GM23338 (cell line): ENCODE measurements around the gene ARID4B.

Experiments
- CREB1 ChIP-seq: fragments of 250-450 bp; sonication (Bioruptor Pico); IDR thresholded peaks from 2 replicates; pipeline ENCODE4 v1.5.0; 2020; ENCODE audit warnings: low read depth, mild to moderate bottlenecking, moderate library complexity
- EZH2 ChIP-seq: fragments of 200-600 bp; sonication (generic); IDR thresholded peaks from one replicate; pipeline ENCODE4 v1.8.0; 2017; ENCODE audit warnings: antibody characterized with exemption, mild to moderate bottlenecking, low read depth; ENCODE audit not compliant: unreplicated experiment
- EZH2phosphoT487 ChIP-seq: fragments of 200-600 bp; sonication (generic); IDR thresholded peaks from one replicate; pipeline ENCODE4 v1.8.1; 2018; ENCODE audit warnings: antibody characterized with exemption; ENCODE audit not compliant: unreplicated experiment
- JUNB ChIP-seq: IDR thresholded peaks from one replicate; pipeline ENCODE4 v1.6.1; 2016; ENCODE audit warnings: antibody characterized with exemption; ENCODE audit not compliant: unreplicated experiment
- NANOG ChIP-seq: IDR thresholded peaks from 2 replicates; pipeline ENCODE4 v1.6.1; 2016; ENCODE audit warnings: antibody characterized with exemption, borderline replicate concordance
- POLR2AphosphoS5 ChIP-seq: IDR thresholded peaks from 2 replicates; pipeline ENCODE4 v1.6.1; 2016; ENCODE audit warnings: antibody characterized with exemption, low read depth
- STAT1 ChIP-seq: IDR thresholded peaks from one replicate; pipeline ENCODE4 v1.6.1; 2016; ENCODE audit warnings: antibody characterized with exemption; ENCODE audit not compliant: unreplicated experiment
- ZNF331 ChIP-seq: fragments of 250-450 bp; sonication (Bioruptor Pico); IDR thresholded peaks from 2 replicates; pipeline ENCODE4 v1.5.0; 2020; ENCODE audit warnings: low read depth, mild to moderate bottlenecking, moderate library complexity
- TF ChIP-seq, protein P1 (sequence below), 2 experiments: fragments of 200-600 bp in 1 of 2; sonication (generic) in 1 of 2; conservative IDR thresholded peaks; 2 replicates each; pipeline versions ENCODE4 v1.5.1 to v1.6.1; 2016 to 2017; ENCODE audit warnings: antibody characterized with exemption in 2 of 2, low read depth in 2 of 2, mild to moderate bottlenecking in 2 of 2, moderate library complexity in 1 of 2
- TF ChIP-seq, protein P2 (sequence below): IDR thresholded peaks from one replicate; pipeline ENCODE4 v1.6.1; 2018; ENCODE audit warnings: antibody characterized with exemption; ENCODE audit not compliant: unreplicated experiment
- TF ChIP-seq, protein P3 (sequence below): IDR thresholded peaks from 2 replicates; pipeline ENCODE4 v1.6.1; 2016; ENCODE audit warnings: antibody characterized with exemption

DNA sequence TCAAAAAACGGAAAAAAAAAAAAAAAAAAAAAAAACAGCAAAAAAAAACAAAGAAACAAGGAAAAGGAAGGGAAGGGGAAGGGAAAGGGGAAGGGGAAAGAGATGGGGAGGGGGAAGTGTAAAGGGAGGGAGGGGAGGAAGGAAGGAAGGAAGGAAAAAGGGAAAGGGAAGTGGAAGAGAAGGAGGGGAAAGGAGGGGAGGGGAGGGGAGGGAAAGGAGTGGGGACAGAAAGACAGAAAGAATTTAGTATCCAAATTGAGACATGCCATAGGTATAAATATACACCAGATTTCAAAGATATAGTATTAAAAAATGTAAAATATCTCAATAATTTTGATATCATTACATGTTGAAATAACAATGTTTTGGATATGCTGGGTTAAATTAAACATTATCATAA is 25.8 kb downstream of the ARID4B start:
- TF ChIP-seq, protein P1, sequence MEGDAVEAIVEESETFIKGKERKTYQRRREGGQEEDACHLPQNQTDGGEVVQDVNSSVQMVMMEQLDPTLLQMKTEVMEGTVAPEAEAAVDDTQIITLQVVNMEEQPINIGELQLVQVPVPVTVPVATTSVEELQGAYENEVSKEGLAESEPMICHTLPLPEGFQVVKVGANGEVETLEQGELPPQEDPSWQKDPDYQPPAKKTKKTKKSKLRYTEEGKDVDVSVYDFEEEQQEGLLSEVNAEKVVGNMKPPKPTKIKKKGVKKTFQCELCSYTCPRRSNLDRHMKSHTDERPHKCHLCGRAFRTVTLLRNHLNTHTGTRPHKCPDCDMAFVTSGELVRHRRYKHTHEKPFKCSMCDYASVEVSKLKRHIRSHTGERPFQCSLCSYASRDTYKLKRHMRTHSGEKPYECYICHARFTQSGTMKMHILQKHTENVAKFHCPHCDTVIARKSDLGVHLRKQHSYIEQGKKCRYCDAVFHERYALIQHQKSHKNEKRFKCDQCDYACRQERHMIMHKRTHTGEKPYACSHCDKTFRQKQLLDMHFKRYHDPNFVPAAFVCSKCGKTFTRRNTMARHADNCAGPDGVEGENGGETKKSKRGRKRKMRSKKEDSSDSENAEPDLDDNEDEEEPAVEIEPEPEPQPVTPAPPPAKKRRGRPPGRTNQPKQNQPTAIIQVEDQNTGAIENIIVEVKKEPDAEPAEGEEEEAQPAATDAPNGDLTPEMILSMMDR (conservative IDR thresholded peaks at IDR 0.05; ENCODE audit: low read depth in 2 of 2): no peak
- TF ChIP-seq STAT1 (no peak), EZH2phosphoT487 (no peak), EZH2 (no peak), POLR2AphosphoS5 (no peak), ZNF331 (CRISPR knock-in tag) (no peak), CREB1 (CRISPR knock-in tag) (no peak), JUNB (no peak), NANOG (no peak)
- TF ChIP-seq, protein P2, sequence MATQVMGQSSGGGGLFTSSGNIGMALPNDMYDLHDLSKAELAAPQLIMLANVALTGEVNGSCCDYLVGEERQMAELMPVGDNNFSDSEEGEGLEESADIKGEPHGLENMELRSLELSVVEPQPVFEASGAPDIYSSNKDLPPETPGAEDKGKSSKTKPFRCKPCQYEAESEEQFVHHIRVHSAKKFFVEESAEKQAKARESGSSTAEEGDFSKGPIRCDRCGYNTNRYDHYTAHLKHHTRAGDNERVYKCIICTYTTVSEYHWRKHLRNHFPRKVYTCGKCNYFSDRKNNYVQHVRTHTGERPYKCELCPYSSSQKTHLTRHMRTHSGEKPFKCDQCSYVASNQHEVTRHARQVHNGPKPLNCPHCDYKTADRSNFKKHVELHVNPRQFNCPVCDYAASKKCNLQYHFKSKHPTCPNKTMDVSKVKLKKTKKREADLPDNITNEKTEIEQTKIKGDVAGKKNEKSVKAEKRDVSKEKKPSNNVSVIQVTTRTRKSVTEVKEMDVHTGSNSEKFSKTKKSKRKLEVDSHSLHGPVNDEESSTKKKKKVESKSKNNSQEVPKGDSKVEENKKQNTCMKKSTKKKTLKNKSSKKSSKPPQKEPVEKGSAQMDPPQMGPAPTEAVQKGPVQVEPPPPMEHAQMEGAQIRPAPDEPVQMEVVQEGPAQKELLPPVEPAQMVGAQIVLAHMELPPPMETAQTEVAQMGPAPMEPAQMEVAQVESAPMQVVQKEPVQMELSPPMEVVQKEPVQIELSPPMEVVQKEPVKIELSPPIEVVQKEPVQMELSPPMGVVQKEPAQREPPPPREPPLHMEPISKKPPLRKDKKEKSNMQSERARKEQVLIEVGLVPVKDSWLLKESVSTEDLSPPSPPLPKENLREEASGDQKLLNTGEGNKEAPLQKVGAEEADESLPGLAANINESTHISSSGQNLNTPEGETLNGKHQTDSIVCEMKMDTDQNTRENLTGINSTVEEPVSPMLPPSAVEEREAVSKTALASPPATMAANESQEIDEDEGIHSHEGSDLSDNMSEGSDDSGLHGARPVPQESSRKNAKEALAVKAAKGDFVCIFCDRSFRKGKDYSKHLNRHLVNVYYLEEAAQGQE: no peak
- TF ChIP-seq, protein P3, sequence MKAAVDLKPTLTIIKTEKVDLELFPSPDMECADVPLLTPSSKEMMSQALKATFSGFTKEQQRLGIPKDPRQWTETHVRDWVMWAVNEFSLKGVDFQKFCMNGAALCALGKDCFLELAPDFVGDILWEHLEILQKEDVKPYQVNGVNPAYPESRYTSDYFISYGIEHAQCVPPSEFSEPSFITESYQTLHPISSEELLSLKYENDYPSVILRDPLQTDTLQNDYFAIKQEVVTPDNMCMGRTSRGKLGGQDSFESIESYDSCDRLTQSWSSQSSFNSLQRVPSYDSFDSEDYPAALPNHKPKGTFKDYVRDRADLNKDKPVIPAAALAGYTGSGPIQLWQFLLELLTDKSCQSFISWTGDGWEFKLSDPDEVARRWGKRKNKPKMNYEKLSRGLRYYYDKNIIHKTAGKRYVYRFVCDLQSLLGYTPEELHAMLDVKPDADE: no peak
